ENCODE results near the gene BRICD5.
"Not testable (repeated sequence)": the region's sequence is repeated elsewhere in the genome, so short reads cannot be mapped to it uniquely, and the experiment has no call there.

Gene BRICD5

DNA sequence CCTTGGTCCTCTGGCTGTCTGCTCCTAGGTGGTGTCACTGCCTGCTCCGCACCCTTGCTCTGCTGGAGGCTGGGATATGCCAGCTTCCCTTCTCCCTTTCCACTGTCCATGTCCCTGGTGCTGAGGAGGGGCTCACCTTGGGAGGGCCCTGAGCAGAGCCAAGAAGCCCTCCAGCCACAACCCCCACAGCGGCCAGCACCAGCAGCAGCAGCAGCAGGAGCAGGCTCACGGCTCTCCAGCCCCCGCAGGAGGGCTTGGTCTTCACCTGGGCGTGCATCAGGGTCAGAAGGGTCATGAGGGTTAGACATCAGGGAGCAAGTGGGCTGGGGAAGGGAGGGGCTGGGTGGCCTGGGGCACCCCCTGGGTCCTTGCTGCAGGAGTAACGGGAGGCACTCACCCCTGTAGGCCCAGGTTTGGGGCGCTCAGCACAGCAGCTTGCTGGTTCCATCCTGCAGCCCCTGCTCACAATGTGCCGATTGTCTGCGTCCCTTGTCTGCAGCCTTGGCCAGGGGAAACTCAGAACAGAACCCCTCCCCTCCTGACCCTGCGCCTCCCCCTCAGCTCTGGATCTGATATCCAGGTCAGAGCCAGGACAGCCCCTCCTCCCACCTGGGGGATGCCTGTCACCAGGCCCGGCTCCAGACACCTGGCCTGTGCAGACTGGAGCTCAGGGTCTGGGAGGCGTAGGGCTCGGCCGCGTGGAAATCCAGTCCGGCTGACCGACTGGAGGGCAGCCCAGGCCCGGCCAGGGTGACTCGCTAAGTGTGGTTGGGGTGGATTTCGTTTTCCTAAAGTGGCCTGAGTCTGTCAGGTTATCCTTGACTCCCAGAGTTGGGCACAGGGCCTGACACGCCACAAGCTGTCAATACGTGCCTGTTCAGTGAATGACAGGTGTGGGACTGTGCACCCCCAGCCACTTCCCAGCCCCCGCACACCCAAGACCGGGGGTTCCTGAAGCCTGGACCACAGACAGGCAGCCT, at the start of gene BRICD5:
TSS of gene BRICD5 (minus strand) at position 478 of the 980 bp plus-strand sequence. CDS start at position 448, 30 bp downstream.
- DNase-seq (ENCODE audit: low read depth), result no peak

GRCh38 chr16:2260250-2260649, 49.6 kb upstream of the BRICD5 start:
- no peak for DNase-seq (ENCODE audit: low read depth)

DNA sequence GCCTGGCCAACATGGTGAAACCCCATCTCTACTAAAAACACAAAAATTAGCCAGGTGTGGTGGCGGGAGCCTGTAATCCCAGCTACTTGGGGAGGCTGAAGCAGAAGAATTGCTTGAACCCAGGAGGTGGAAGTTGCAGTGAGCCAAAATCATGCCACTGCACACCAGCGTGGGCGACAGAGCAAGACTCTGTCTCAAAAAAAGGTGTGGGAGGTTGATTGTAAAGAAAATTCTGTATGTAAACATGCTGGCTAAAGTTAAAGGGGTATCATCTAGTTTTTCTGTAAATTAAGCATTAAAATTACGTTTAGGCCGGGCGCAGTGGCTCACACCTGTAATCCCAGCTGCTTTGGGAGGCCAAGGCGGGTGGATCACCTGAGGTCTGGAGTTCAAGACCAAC, 47.9 kb upstream of the BRICD5 start:
- DNase-seq (ENCODE audit: low read depth), result not testable (repeated sequence)

DNA sequence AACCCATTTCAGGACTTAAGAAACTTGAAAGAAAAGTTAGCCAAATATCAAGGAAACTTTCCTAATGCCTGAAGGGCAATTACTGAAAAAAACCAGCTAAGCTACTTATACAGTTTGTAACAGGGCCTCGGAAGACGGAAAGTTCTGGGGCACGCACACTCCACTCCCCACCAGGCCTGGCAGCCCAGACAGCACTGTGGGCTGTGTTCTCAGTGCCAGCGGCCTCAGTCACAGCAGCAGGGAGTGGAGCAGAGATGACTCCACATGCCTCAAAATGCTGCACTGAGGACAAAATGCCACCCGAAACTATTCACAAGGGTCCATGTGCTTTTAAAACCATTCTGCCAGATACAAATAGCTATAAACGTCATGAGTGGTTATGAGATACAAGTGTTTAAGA, 47.1 kb upstream of the BRICD5 start:
- DNase-seq (ENCODE audit: low read depth), result no peak

GRCh38 chr16:2256531-2257140, 46.0 kb upstream of the BRICD5 start:
- no peak for DNase-seq (ENCODE audit: low read depth)

GRCh38 chr16:2253293-2253692, 42.6 kb upstream of the BRICD5 start:
- no peak for DNase-seq (ENCODE audit: low read depth)

DNA sequence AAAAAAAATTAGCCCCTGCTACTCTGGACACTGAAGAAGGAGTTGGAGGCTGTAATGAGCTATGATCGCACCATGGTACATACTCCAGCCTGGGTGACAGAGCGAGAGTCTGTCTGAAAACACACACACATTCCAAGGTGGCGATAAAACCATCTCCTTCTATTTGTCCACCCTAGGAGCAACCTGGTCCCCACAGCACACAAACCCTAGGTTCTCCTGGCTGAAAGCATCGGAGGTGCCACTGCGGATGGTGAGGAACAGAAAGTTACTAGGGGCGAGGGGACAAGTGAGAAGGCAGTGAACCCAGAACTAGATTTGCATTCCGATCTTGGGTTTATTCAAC, 42.1 kb upstream of the BRICD5 start:
- no peak for DNase-seq (ENCODE audit: low read depth)

DNA sequence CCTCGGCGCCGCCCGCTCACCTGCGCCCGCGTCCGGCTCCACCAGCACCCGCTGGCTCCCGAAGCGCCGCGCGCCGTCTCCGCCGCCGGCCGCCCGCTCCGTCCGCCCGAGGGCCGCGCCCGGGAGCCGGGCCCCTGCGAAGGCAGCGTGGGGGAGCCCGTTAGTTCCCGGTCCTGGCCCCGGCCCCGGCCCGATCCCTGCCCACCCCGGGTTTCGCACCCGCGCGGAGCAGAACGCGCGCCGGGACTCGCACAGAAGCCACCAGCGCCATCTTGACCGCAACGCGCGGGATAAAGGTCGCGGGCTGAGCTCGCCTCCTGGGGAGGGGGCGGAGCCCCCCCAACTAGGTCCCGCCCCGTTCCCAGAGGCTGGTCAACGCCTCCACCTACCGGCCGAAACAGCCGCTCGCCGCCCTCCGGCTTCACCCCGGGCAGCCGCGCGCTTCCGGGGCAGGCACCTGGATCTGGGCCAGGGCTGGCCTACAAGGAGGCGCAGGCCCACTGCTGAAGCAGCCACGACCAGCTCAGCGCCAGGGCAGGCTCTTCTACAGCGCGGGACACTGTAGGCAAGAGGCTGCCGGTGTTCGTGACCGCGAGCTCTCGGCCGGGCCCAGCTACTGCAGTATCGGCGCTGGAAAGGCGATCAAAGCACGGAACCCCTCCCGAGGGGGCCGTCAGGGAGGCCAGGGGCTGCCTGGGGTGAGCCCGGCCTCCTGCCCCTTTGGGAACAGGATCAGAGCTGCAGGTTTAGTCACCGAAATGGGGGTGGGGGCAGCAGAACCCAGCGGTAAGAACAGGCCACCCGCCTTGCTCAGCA, 40.8 kb upstream of the BRICD5 start, which contains the start of gene ECI1:
TSS of gene ECI1 (minus strand) at position 292 of the 816 bp plus-strand sequence. CDS start at position 271, 21 bp downstream.
- DNase-seq (ENCODE audit: low read depth), result peak; percentile 50

GRCh38 chr16:2250652-2251295, 40.1 kb upstream of the BRICD5 start:
- DNase-seq (ENCODE audit: low read depth), result no peak

DNA sequence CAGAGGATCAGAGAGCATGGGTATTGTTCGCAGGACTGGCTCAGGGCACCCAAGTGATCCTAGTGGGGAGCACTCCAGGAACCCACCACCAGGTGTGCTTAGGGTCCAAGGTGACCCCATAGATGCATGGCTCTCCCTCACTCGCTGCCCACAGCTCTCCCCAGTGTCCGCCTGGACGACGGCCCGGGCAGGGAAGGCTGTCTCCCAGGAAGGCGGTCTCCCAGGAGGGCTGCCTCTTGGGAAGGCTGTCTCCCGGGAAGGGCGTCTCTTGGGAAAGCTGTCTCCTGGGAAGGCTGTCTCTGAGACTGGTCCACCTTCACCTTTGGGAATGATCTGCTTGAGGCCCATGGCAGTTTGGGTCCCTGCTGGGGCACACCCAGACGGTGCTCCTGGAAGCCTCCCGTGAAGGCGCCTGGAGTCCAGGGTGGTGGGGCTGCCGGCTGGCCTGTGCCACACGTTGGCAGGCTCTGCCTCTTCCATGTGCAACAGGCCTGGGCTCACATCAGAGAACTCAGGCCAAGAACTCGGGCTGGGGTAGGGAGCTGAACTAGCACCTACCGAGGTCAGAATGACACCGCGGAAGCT, 35.7 kb upstream of the BRICD5 start:
- no peak for DNase-seq (ENCODE audit: low read depth)

- DNase-seq (ENCODE audit: low read depth), result no peak
These were observed 34.5 kb upstream of the BRICD5 start for GRCh38 chr16:2244926-2245795.

DNA sequence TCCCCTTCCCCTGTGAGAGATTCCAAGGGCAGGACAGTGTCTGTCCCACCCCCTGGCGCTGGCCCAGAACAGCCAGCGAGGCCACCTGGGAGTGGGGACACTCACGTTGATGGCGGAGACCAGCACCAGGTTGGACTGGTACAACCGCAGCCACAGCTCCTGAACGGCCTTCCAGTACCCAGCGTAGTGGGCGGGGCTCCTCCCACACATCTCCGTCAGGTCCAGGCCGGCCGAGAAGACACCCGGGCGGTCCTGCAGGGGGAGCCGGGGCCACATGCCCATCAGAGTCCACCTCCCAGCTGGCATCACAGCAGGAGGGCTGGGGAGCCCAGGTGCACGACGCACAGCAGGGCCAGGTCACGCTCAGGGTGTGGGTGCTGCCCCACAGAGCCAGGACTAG, 33.6 kb upstream of the BRICD5 start:
- DNase-seq (ENCODE audit: low read depth), result no peak

DNA sequence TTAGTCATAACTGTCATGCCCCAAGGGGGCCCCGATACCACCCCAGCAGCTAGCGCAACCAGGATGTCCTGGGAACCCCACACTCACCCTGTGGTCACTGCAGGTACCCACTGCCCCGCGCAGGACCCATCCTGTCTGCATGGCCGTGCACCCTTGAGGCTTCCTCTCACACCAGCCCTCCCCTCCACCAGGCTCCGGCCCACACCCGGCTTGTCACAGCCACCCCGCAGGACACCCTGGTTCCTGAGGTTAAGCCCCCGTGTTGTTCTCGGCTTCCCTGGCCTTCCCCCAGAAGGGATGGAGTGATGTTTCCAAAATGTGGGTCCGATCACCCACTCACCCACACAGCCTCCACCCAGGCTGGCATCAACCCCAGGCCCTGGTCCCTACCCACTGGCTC, 33.1 kb upstream of the BRICD5 start:
- DNase-seq (ENCODE audit: low read depth), result no peak

DNA sequence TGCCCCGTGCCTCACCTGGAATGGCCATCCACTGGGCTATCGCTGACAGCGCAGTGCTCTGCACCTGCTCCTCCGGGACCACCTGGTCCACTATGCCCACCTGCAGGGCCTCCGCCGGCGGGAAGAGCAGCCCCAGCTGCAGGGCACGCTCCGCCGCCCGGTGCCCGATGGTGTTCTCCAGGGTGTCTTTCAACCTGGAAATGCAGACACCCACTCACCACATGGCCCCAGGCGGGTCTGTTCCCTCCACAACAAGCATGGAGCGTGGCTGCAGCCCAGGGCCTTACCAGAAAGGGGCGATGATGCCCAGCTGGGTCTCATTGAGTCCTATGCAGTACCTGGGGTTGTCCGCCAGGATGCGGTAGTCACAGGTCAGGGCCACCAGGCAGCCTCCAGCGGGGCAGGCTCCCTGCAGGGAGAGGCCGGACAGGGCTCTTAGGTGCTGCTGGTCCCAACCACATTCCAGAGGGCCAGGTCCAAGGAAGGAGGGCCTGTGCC, 32.4 kb upstream of the BRICD5 start:
- no peak for DNase-seq (ENCODE audit: low read depth)

DNA sequence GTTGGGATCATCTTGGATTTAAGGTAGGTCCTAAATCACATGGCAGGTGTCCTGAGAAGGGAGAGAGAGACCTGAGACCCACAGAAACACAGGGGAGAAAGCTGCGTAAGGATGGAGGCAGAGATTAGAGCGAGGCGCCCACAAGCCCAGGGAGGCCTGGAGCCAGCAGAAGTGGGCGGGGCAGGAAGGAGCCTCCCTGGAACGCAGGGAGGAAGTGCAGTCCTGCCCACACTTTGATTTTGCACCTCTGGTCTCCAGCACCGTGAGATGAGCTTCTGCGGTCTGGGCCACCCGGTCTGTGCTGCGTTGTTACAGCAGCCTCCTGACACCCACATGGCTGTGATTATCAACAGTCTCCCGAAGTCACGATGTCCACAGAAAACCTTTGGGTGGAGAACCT, 31.9 kb upstream of the BRICD5 start:
- DNase-seq (ENCODE audit: low read depth), result no peak

DNA sequence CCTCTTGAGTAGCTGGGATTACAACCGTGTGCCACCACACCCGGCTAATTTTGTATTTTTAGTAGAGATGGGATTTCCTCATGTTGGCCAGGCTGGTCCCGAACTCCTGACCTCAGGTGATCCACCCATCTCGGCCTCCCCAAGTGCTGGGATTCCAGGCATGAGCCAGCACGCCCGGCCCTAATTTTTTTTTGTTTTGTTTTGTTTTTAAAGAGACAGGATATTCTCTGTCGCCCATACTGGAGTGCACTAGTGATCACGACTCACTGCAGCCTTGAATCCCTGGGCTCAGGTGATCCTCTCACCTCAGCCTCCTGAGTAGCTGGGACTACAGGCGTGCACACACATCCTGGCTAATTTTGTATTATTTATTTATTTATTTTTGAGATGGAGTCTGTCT, 29.7 kb upstream of the BRICD5 start:
- not testable (repeated sequence) for DNase-seq (ENCODE audit: low read depth)

DNA sequence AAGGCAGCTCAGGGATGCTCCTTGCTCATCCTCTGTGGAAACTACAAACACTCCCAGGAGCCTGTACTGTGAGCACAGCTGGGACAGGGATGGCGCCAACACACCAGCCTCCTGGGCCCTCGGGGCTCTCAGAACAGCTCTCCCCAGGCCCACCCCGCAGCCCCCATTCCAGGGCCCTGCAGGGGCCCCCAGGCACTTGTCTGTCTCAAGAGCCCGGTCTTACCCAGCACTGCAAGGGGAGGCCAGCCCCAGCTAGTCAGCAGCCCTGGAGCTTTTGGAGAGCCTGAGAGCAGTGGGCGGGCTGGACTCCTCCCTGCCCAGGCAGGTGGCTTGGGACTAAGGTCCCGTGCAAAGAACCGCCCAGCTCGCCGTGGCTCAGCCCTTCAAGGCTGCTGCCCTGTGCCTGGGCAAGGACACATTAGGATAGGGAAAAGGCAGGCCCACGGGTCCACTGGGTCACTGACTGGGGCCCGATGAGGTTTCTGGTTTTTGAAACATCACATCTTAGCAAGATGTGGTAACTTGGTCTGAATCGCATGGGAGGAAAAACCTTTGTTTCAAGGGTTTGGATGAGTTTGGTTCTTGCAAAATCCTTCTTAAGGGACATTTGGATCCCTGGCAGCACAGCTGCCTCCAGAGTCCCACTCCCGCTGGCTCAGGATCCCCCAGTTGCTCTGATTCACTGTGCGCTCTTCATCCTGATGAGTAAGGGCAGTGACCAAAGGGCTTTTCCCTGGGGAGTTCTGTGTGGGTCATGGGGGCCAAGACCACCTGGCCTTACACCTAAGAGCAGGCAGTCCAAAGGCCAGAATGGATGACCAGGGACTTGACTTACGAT, 28.4 kb upstream of the BRICD5 start:
- no peak for DNase-seq (ENCODE audit: low read depth)

GRCh38 chr16:2238150-2238837, 27.6 kb upstream of the BRICD5 start:
- no peak for DNase-seq (ENCODE audit: low read depth)
